ENCODE data around the gene CYB5R3.

DNA sequence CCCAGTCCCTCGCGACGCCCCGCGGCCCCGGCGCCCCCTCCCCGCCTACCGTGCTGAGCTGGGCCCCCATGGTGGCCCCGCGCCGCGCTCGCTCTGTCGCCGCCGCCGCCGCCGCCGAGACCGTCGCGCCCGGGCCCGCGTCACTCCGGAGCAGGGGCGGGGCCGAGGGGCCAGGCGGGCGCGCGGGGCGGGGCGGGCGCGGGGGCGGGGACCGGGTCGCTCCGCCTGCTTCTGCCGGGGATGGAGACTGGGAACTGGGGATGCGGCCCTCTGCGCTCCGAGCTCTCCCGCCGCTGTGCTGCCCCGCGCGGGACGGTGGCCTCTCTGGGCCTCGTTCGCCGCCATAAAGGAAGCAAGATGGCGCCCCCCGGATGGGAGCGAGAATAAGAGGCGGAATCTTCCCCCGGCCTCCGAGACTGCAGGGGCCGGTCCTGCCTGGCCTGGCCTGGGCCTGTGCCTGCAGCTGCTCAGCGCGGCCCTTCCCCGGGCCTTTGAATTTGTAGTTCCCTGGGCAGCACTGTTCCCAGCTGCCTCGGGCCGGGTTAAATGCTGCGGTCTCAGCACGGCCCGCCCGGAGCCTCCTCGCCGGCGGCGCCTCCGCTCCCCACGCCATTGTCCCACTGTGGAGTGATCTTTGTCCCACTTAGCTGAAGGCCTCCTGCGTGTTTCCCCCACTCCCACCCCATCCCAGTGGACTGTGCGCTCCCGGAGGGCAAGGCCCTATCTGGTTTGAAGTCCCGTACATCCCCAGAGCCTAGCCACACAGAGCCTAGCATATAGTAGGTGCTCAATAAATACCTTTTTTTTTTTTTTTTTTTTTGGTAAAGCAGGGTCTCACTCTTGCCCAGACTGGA, at the start of gene CYB5R3:
- TF ChIP-seq EZH2 (IDR thresholded peaks at IDR 0.05; ENCODE audit: insufficient read depth, low read length): no peak
- TF ChIP-seq, protein P1, sequence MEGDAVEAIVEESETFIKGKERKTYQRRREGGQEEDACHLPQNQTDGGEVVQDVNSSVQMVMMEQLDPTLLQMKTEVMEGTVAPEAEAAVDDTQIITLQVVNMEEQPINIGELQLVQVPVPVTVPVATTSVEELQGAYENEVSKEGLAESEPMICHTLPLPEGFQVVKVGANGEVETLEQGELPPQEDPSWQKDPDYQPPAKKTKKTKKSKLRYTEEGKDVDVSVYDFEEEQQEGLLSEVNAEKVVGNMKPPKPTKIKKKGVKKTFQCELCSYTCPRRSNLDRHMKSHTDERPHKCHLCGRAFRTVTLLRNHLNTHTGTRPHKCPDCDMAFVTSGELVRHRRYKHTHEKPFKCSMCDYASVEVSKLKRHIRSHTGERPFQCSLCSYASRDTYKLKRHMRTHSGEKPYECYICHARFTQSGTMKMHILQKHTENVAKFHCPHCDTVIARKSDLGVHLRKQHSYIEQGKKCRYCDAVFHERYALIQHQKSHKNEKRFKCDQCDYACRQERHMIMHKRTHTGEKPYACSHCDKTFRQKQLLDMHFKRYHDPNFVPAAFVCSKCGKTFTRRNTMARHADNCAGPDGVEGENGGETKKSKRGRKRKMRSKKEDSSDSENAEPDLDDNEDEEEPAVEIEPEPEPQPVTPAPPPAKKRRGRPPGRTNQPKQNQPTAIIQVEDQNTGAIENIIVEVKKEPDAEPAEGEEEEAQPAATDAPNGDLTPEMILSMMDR (IDR thresholded peaks at IDR 0.05; ENCODE audit: insufficient read depth, low read depth, low read length): no peak

Data from astrocyte (in vitro differentiated cells and primary cell).